ENCODE measurements around the gene DOK3.

- no peak for TF ChIP-seq USF2 (IDR thresholded peaks at IDR 0.05; ENCODE audit: borderline replicate concordance, low read depth, low read length)
- TF ChIP-seq BACH1 (IDR thresholded peaks at IDR 0.05; ENCODE audit: borderline replicate concordance) = no peak
- no peak for TF ChIP-seq CEBPB (IDR thresholded peaks at IDR 0.05; ENCODE audit: borderline replicate concordance in 1 of 2, low read depth in 2 of 2, low read length in 2 of 2)
- no peak for TF ChIP-seq RFX5 (IDR thresholded peaks at IDR 0.05; ENCODE audit: low read depth, low read length)
- no peak for TF ChIP-seq CTCF (IDR thresholded peaks at IDR 0.05 in 2 of 3, conservative IDR thresholded peaks at IDR 0.05 in 1 of 3; ENCODE audit: control insufficient read depth in 2 of 3, extremely low read depth in 1 of 3, insufficient read depth in 1 of 3, low read depth in 3 of 3, low read length in 3 of 3)
- TF ChIP-seq EP300 (IDR thresholded peaks at IDR 0.05; ENCODE audit: borderline replicate concordance in 1 of 2, control insufficient read depth in 1 of 2, low read depth in 2 of 2, low read length in 2 of 2) = no peak
- TF ChIP-seq POLR2A (IDR thresholded peaks at IDR 0.05; ENCODE audit: low read depth, low read length) = no peak
- no peak for TF ChIP-seq ZZZ3 (IDR thresholded peaks at IDR 0.05; ENCODE audit: control insufficient read depth, insufficient read length, low read depth)
- no peak for TF ChIP-seq EGR1 (IDR thresholded peaks at IDR 0.05; ENCODE audit: borderline replicate concordance in 1 of 2, low read depth in 2 of 2, low read length in 2 of 2)
- no peak for TF ChIP-seq SMC3 (IDR thresholded peaks at IDR 0.05; ENCODE audit: borderline replicate concordance, low read length)
- no peak for TF ChIP-seq PAX8 (IDR thresholded peaks at IDR 0.05)
- no peak for TF ChIP-seq CBX3 (IDR thresholded peaks at IDR 0.05; ENCODE audit: borderline replicate concordance, low read depth)
- no peak for TF ChIP-seq POLR2AphosphoS5 (IDR thresholded peaks at IDR 0.05; ENCODE audit: low read length)
- TF ChIP-seq TAF1 (IDR thresholded peaks at IDR 0.05; ENCODE audit: borderline replicate concordance, low read depth, low read length) = no peak
Observed at GRCh38 chr5:177557041-177557647, 47.5 kb upstream of the DOK3 start.

Measured in GM12878 (cell line).